ENCODE data around the gene BMP6. TPM values are rescaled to one million over a fixed set of nuclear protein-coding genes. Genes with fewer than 3 reads are reported as not detected.

BMP6 gene
- total and polyA plus RNA-seq, 2 of the 8 experiments (the other 6 are each of a cell fraction or from before 2014, with no cell fraction given), result 2.0 to 2.1 TPM

GRCh38 chr6:7794509-7794908 is 68.6 kb downstream of the BMP6 start:
- Histone ChIP-seq H4K5ac (ENCODE audit: insufficient read length, low read depth, low read length) (no peak overlapping the region), H2BK15ac (ENCODE audit: low read length) (no peak overlapping the region), H3K4me3 (ENCODE audit: extremely low read depth in 1 of 4, insufficient read depth in 2 of 4, low read depth in 3 of 4, low read length in 4 of 4) (no peak overlapping the region), H3K4me2 (ENCODE audit: insufficient read depth in 1 of 2, low read depth in 2 of 2, low read length in 2 of 2) (no peak overlapping the region), H3K9me3 (ENCODE audit: insufficient read depth in 2 of 2, low read depth in 1 of 2, low read length in 1 of 2) (no peaks in the 10 kb centered on the region), H3K18ac (ENCODE audit: extremely low read depth, low read length) (no peak overlapping the region), H2AK5ac (ENCODE audit: low read depth, low read length) (no peak overlapping the region), H3K56ac (replicated peaks; ENCODE audit: insufficient read length, low read depth, low read length) (no peak overlapping the region), H3K4me1 (replicated peaks in 1 of 4; ENCODE audit: control insufficient read depth in 3 of 4, insufficient read depth in 4 of 4, low read length in 3 of 4) (no peaks in the 10 kb centered on the region), H2AFZ (ENCODE audit: low read length) (no peak overlapping the region), H3K27ac (ENCODE audit: low read depth, low read length) (no peak overlapping the region), H4K91ac (replicated peaks; ENCODE audit: insufficient read length, low read length) (no peak overlapping the region), H3K36me3 (ENCODE audit: control insufficient read depth in 2 of 4, insufficient read depth in 4 of 4, low read length in 3 of 4) (no peaks in the 10 kb centered on the region), H3K14ac (ENCODE audit: insufficient read length) (no peak overlapping the region), H2BK5ac (ENCODE audit: low read depth, low read length) (no peak overlapping the region), H3K79me1 (ENCODE audit: low read depth, low read length) (no peaks in the 10 kb centered on the region; the same call in 1 of the 2 replicates), H3K79me2 (ENCODE audit: control insufficient read depth in 1 of 2, insufficient read depth in 2 of 2, low read length in 2 of 2) (no peaks in the 10 kb centered on the region), H3K4ac (replicated peaks; ENCODE audit: insufficient read length, low read depth, low read length) (no peak overlapping the region), H2BK12ac (ENCODE audit: low read depth, low read length) (no peak overlapping the region; the same call in 1 of the 2 replicates), H4K20me1 (replicated peaks in 1 of 2; ENCODE audit: control insufficient read depth in 1 of 2, insufficient read depth in 2 of 2, low read length in 2 of 2) (no peaks in the 10 kb centered on the region), H3K27me3 (replicated peaks in 1 of 4; ENCODE audit: control insufficient read depth in 3 of 4, extremely low read depth in 1 of 4, insufficient read depth in 3 of 4, low read length in 3 of 4) (no peaks in the 10 kb centered on the region), H3K9ac (replicated peaks in 1 of 4; ENCODE audit: extremely low read depth in 1 of 4, low read depth in 3 of 4, low read length in 3 of 4) (no peak overlapping the region), H2BK20ac (ENCODE audit: low read length) (no peak overlapping the region), H3K23me2 (ENCODE audit: low read depth, low read length) (no peaks in the 10 kb centered on the region), H4K8ac (ENCODE audit: extremely low read depth, insufficient read depth, low read length) (no peak overlapping the region), H2BK120ac (replicated peaks; ENCODE audit: low read depth, low read length) (no peak overlapping the region), H3K23ac (ENCODE audit: insufficient read length) (no peak overlapping the region)
- WGBS, 2 experiments (ENCODE audit: extremely low coverage in 1 of 2, insufficient coverage in 1 of 2, insufficient read length in 1 of 2, insufficient replicate concordance in 2 of 2, low coverage in 1 of 2, low lambda C conversion rate in 2 of 2, missing lambda C conversion rate in 1 of 2), result 81% methylated on average over 2 of the region's 2 CpGs; no CpG with 5 or more reads in 1 of the 2 experiments
- ChIA-PET CTCF (ENCODE audit: partially characterized antibody) (interaction anchor here (1.3 kb wide), 1 partner anchor 72 kb away, joined by 4 read pairs; no protein-coding TSS in a partner anchor), POLR2A (ENCODE audit: partially characterized antibody) (no interaction called here)
- DNase-seq (ENCODE audit: low read depth in 1 of 2, low spot score in 2 of 2) (no peak), FAIRE-seq (no peak)
- TF ChIP-seq EP300 (IDR thresholded peaks at IDR 0.05; ENCODE audit: borderline replicate concordance in 1 of 2, low read depth in 2 of 2, low read length in 2 of 2) (no peak), EZH2 (IDR thresholded peaks at IDR 0.05; ENCODE audit: low read depth, low read length, severe bottlenecking) (no peak), MAX (IDR thresholded peaks at IDR 0.05) (no peak), JUND (IDR thresholded peaks at IDR 0.05; ENCODE audit: low read length) (no peak), FOSL1 (IDR thresholded peaks at IDR 0.05; ENCODE audit: insufficient read depth, low read depth, low read length) (no peak), CREB1 (IDR thresholded peaks at IDR 0.05) (no peak), RXRA (IDR thresholded peaks at IDR 0.05; ENCODE audit: insufficient read depth, low read depth, low read length) (no peak), RAD21 (IDR thresholded peaks at IDR 0.05 in 1 of 2, conservative IDR thresholded peaks at IDR 0.05 in 1 of 2; ENCODE audit: low read depth in 2 of 2, low read length in 2 of 2) (no peak), PHF8 (conservative IDR thresholded peaks at IDR 0.05; ENCODE audit: low read depth, low read length) (no peak), SIX5 (IDR thresholded peaks at IDR 0.05; ENCODE audit: low read depth, low read length) (no peak)

Data from H1 (cell line).